Measurements from ENCODE around the gene SLC35G1. TPM values are rescaled to one million over a fixed set of nuclear protein-coding genes. Genes with fewer than 3 reads are reported as not detected.

SLC35G1 gene
- total RNA-seq, 1 experiment from 2014 or later, result 4.1 TPM

GRCh38 chr10:93941606-93942005, 47.8 kb downstream of the SLC35G1 start:
- no TSS peak for BruUV-seq (replicated peaks)
- H3K4me1 ChIP-seq (replicated peaks; ENCODE audit: insufficient read depth), result no peaks in the 10 kb centered on the region
- H3K36me3 ChIP-seq (ENCODE audit: low read depth), result no peaks in the 10 kb centered on the region
- H4K20me1 ChIP-seq (ENCODE audit: insufficient read depth), result no peaks in the 10 kb centered on the region
- no peaks in the 10 kb centered on the region for H3K27me3 ChIP-seq (ENCODE audit: insufficient read depth, low read depth)
- H3K79me2 ChIP-seq (ENCODE audit: low read depth), result no peaks in the 10 kb centered on the region
- ChIA-PET CTCF (no interaction called here), POLR2A (ENCODE audit: unreplicated experiment) (no interaction called here)
- DNase-seq, result no peak
- no peak for TF ChIP-seq CTCF (conservative IDR thresholded peaks at IDR 0.05)
- TF ChIP-seq EZH2 (IDR thresholded peaks at IDR 0.05; ENCODE audit: low read depth), result no peak
- no peak overlapping the region for H3K4me2 ChIP-seq
- H3K4me3 ChIP-seq, result no peak overlapping the region
- no peaks in the 10 kb centered on the region for H3F3A ChIP-seq (ENCODE audit: insufficient read depth, low read depth)
- no peak overlapping the region for H2AFZ ChIP-seq
- H3K9me3 ChIP-seq (ENCODE audit: insufficient read depth, low read depth), result no peaks in the 10 kb centered on the region
- H3K27ac ChIP-seq, result no peak overlapping the region
- intact Hi-C loops (cut with micrococcal nuclease; ENCODE audit: unreplicated experiment), result no loop called here
- H3K9me2 ChIP-seq (ENCODE audit: insufficient read depth), result no peaks in the 10 kb centered on the region

GRCh38 chr10:93945819-93946218, 52.0 kb downstream of the SLC35G1 start:
- no peak overlapping the region for H2AFZ ChIP-seq
- BruUV-seq (replicated peaks), result no TSS peak
- H3K4me1 ChIP-seq (replicated peaks; ENCODE audit: insufficient read depth), result no peaks in the 10 kb centered on the region
- H3K9me3 ChIP-seq (ENCODE audit: insufficient read depth, low read depth), result no peaks in the 10 kb centered on the region
- no peak overlapping the region for H3K4me2 ChIP-seq
- no peak for DNase-seq
- no peak overlapping the region for H3K27ac ChIP-seq
- H3F3A ChIP-seq (ENCODE audit: insufficient read depth, low read depth), result no peaks in the 10 kb centered on the region
- POLR2A ChIA-PET (ENCODE audit: unreplicated experiment), result no interaction called here
- H4K20me1 ChIP-seq (ENCODE audit: insufficient read depth), result no peaks in the 10 kb centered on the region
- H3K27me3 ChIP-seq (ENCODE audit: insufficient read depth, low read depth), result no peaks in the 10 kb centered on the region
- no peak overlapping the region for H3K4me3 ChIP-seq
- CTCF ChIA-PET, result no interaction called here
- intact Hi-C loops (cut with micrococcal nuclease; ENCODE audit: unreplicated experiment), result no loop called here
- no peaks in the 10 kb centered on the region for H3K79me2 ChIP-seq (ENCODE audit: low read depth)
- no peaks in the 10 kb centered on the region for H3K36me3 ChIP-seq (ENCODE audit: low read depth)
- H3K9me2 ChIP-seq (ENCODE audit: insufficient read depth), result no peaks in the 10 kb centered on the region
- no peak for TF ChIP-seq CTCF (conservative IDR thresholded peaks at IDR 0.05)
- no peak for TF ChIP-seq EZH2 (IDR thresholded peaks at IDR 0.05; ENCODE audit: low read depth)

GRCh38 chr10:93947055-93947454, 53.3 kb downstream of the SLC35G1 start:
- TF ChIP-seq CTCF (conservative IDR thresholded peaks at IDR 0.05) (no peak), EZH2 (IDR thresholded peaks at IDR 0.05; ENCODE audit: low read depth) (no peak)
- no peaks in the 10 kb centered on the region for H3F3A ChIP-seq (ENCODE audit: insufficient read depth, low read depth)
- no peaks in the 10 kb centered on the region for H3K9me3 ChIP-seq (ENCODE audit: insufficient read depth, low read depth)
- no peaks in the 10 kb centered on the region for H4K20me1 ChIP-seq (ENCODE audit: insufficient read depth)
- H3K27me3 ChIP-seq (ENCODE audit: insufficient read depth, low read depth), result no peaks in the 10 kb centered on the region
- no peaks in the 10 kb centered on the region for H3K36me3 ChIP-seq (ENCODE audit: low read depth)
- no peak overlapping the region for H3K27ac ChIP-seq
- CTCF ChIA-PET, result no interaction called here
- peak in 1 of 2 experiments; percentile 45 for DNase-seq
- H3K4me3 ChIP-seq, result no peak overlapping the region
- no peaks in the 10 kb centered on the region for H3K79me2 ChIP-seq (ENCODE audit: low read depth)
- H3K4me1 ChIP-seq (replicated peaks; ENCODE audit: insufficient read depth), result no peaks in the 10 kb centered on the region
- intact Hi-C loops (cut with micrococcal nuclease; ENCODE audit: unreplicated experiment), result no loop called here
- H2AFZ ChIP-seq, result no peak overlapping the region
- H3K9me2 ChIP-seq (ENCODE audit: insufficient read depth), result no peaks in the 10 kb centered on the region
- POLR2A ChIA-PET (ENCODE audit: unreplicated experiment), result no interaction called here
- no TSS peak for BruUV-seq (replicated peaks)
- no peak overlapping the region for H3K4me2 ChIP-seq
